GM18868 (cell line): ENCODE measurements around the gene MAN1B1.
A peak's percentile ranks its signal among the peaks of the same experiment; 100 is the strongest.
"Not testable (repeated sequence)": the region's sequence is repeated elsewhere in the genome, so short reads cannot be mapped to it uniquely, and the experiment has no call there.

Experiments used
- ATAC-seq: cut with Tn5 transposase; IDR thresholded peaks from one replicate; pipeline ENCODE4 v1.9.1; 2021; ENCODE audit warnings: mild to moderate bottlenecking, moderate library complexity; ENCODE audit not compliant: unreplicated experiment

The MAN1B1 gene

GRCh38 chr9:137052293-137052692 is 34.5 kb upstream of the MAN1B1 start:
- no peak for ATAC-seq

- ATAC-seq = no peak
Measured at GRCh38 chr9:137052998-137053943, 33.5 kb upstream of the MAN1B1 start.

- ATAC-seq = no peak
Measured at GRCh38 chr9:137053944-137054931, 32.5 kb upstream of the MAN1B1 start, which contains the start of gene ENTPD2. Gene ENTPD2 (minus strand): TSS chr9:137054061. CDS start chr9:137053997, 64 bp downstream.

GRCh38 chr9:137054932-137055384 is 31.8 kb upstream of the MAN1B1 start:
- ATAC-seq = no peak

GRCh38 chr9:137055385-137056364 is 31.1 kb upstream of the MAN1B1 start:
- ATAC-seq = no peak

GRCh38 chr9:137056739-137057415 is 29.9 kb upstream of the MAN1B1 start:
- ATAC-seq = no peak

- ATAC-seq = no peak
Measured at GRCh38 chr9:137057545-137057944, 29.2 kb upstream of the MAN1B1 start.

- ATAC-seq = no peak
Measured at GRCh38 chr9:137058521-137059234, 28.1 kb upstream of the MAN1B1 start.

- ATAC-seq = no peak
Measured at GRCh38 chr9:137062384-137062783, 24.4 kb upstream of the MAN1B1 start.

GRCh38 chr9:137062798-137063197 is 24.0 kb upstream of the MAN1B1 start:
- ATAC-seq = not testable (repeated sequence)

GRCh38 chr9:137063311-137064026 is 23.3 kb upstream of the MAN1B1 start:
- ATAC-seq = no peak

- ATAC-seq = no peak
Measured at GRCh38 chr9:137064027-137064879, 22.5 kb upstream of the MAN1B1 start.

GRCh38 chr9:137064880-137065164 is 22.0 kb upstream of the MAN1B1 start:
- no peak for ATAC-seq

- ATAC-seq = no peak
Measured at GRCh38 chr9:137065336-137065967, 21.3 kb upstream of the MAN1B1 start.

GRCh38 chr9:137066096-137066861 is 20.5 kb upstream of the MAN1B1 start:
- no peak for ATAC-seq

- peak; percentile 57 for ATAC-seq
Measured at GRCh38 chr9:137067860-137068538, 18.8 kb upstream of the MAN1B1 start.
